SK-N-SH (cell line): Measurements from ENCODE around the gene PNPLA2. TPM values are rescaled to one million over a fixed set of nuclear protein-coding genes. Genes with fewer than 3 reads are reported as not detected.

Experiments
- CTCF ChIA-PET: fragments of 300-600, 350-600 bp; formaldehyde crosslinking; extraction: SDS; loops from one replicate; lab custom pipeline; 2021; lab: Yijun Ruan, JAX
- POLR2A ChIA-PET: fragments of 350-600 bp; sonication (Branson Sonifier 250); formaldehyde crosslinking; extraction: SDS; loops from one replicate; lab custom pipeline; 2020; ENCODE audit warnings: antibody characterized with exemption, inconsistent platforms; lab: Yijun Ruan, JAX
- DNase-seq: peaks from one replicate; pipeline ENCODE4 v3.0.0; 2012
- H2AFZ ChIP-seq: fragments of 200-600 bp; sonication (generic); 2 replicates; pipeline ENCODE4 v1.8.1; 2016; ENCODE audit warnings: antibody characterized with exemption, mild to moderate bottlenecking, low read depth
- H3F3A ChIP-seq: fragments of 200-600 bp; sonication (generic); replicated peaks from 2 replicates; pipeline ENCODE3; 2016; ENCODE audit warnings: antibody characterized with exemption, mild to moderate bottlenecking; ENCODE audit not compliant: insufficient read depth
- H3K27ac ChIP-seq, 2 experiments: fragments of 200-500 bp in 1 of 2; fragments of 200-600 bp in 1 of 2; sonication (Bioruptor generic) in 1 of 2; sonication (generic), shearing (Covaris generic) in 1 of 2; 2 replicates each; pipeline versions ENCODE4 v1.5.1 to v1.6.1; 2014 to 2016; ENCODE audit warnings: low read depth in 2 of 2, inconsistent platforms in 1 of 2, low read length in 1 of 2, mild to moderate bottlenecking in 1 of 2, mixed read lengths in 1 of 2
- H3K27me3 ChIP-seq: fragments of 200-600 bp; sonication (generic), shearing (Covaris generic); 2 replicates; pipeline ENCODE4 v1.6.1; 2016; ENCODE audit warnings: mixed run types; ENCODE audit not compliant: insufficient read depth
- H3K36me3 ChIP-seq, 2 experiments: fragments of 200-500 bp in 1 of 2; fragments of 200-600 bp in 1 of 2; sonication (Bioruptor generic) in 1 of 2; sonication (generic) in 1 of 2; replicated peaks in 1 of 2; 2 replicates each; pipeline versions ENCODE3 to v1.5.1; 2014 to 2016; ENCODE audit warnings: low read length in 1 of 2, mild to moderate bottlenecking in 1 of 2; ENCODE audit not compliant: insufficient read depth in 2 of 2, control insufficient read depth in 1 of 2
- H3K4me1 ChIP-seq, 2 experiments: fragments of 200-500 bp in 1 of 2; fragments of 200-600 bp in 1 of 2; sonication (Bioruptor generic) in 1 of 2; sonication (generic), shearing (Covaris generic) in 1 of 2; 2 replicates each; pipeline versions ENCODE4 v1.5.1 to v1.6.1; 2014 to 2016; ENCODE audit warnings: low read depth in 1 of 2, low read length in 1 of 2, mixed run types in 1 of 2; ENCODE audit not compliant: insufficient read depth in 2 of 2, control insufficient read depth in 1 of 2
- H3K4me2 ChIP-seq: fragments of 200-600 bp; sonication (generic), shearing (Covaris generic); 2 replicates; pipeline ENCODE4 v1.6.1; 2017; ENCODE audit warnings: mixed run types
- H3K4me3 ChIP-seq, 2 experiments: fragments of 200-500 bp in 1 of 2; fragments of 200-600 bp in 1 of 2; sonication (Bioruptor generic) in 1 of 2; sonication (generic), shearing (Covaris generic) in 1 of 2; 2 replicates each; pipeline versions ENCODE4 v1.5.1 to v1.8.1; 2014 to 2016; ENCODE audit warnings: low read depth in 2 of 2, inconsistent platforms in 1 of 2, low read length in 1 of 2, mild to moderate bottlenecking in 1 of 2, mixed read lengths in 1 of 2, moderate library complexity in 1 of 2
- H3K79me2 ChIP-seq: fragments of 200-600 bp; sonication (generic); 2 replicates; pipeline ENCODE4 v1.8.1; 2017; ENCODE audit warnings: mild to moderate bottlenecking; ENCODE audit not compliant: insufficient read depth
- H3K9ac ChIP-seq: fragments of 200-600 bp; sonication (generic); 2 replicates; pipeline ENCODE4 v1.6.1; 2017; ENCODE audit warnings: mixed run types
- H3K9me2 ChIP-seq: fragments of 200-600 bp; sonication (generic); 2 replicates; pipeline ENCODE4 v1.6.1; 2017; ENCODE audit warnings: mixed run types
- H3K9me3 ChIP-seq: fragments of 200-600 bp; sonication (generic); 2 replicates; pipeline ENCODE4 v1.6.1; 2017; ENCODE audit warnings: mixed run types, mild to moderate bottlenecking, moderate library complexity
- H4K20me1 ChIP-seq: fragments of 200-600 bp; sonication (generic); 2 replicates; pipeline ENCODE4 v1.6.1; 2017; ENCODE audit warnings: mild to moderate bottlenecking, mixed run types; ENCODE audit not compliant: insufficient read depth
- CHD2 ChIP-seq: fragments of 150-350 bp; IDR thresholded peaks from 2 replicates; pipeline ENCODE4 v1.6.1; 2018; ENCODE audit warnings: low read length; ENCODE audit not compliant: partially characterized antibody
- EP300 ChIP-seq, 2 experiments: IDR thresholded peaks; 2 replicates each; pipeline versions ENCODE4 v1.4.0 to v1.6.1; 2012; ENCODE audit warnings: borderline replicate concordance in 1 of 2, low read depth in 1 of 2, low read length in 1 of 2
- GATA2 ChIP-seq: sonication (generic); formaldehyde crosslinking; IDR thresholded peaks from 2 replicates; pipeline ENCODE4 v1.5.0; 2020; ENCODE audit warnings: mild to moderate bottlenecking, missing genetic modification reagents
- JUND ChIP-seq: IDR thresholded peaks from 2 replicates; pipeline ENCODE4 v1.4.0; 2012
- NFIC ChIP-seq: IDR thresholded peaks from 2 replicates; pipeline ENCODE4 v1.4.0; 2012; ENCODE audit warnings: borderline replicate concordance
- NRF1 ChIP-seq: IDR thresholded peaks from 2 replicates; pipeline ENCODE4 v1.6.1; 2012; ENCODE audit warnings: low read depth, mild to moderate bottlenecking, low read length
- RAD21 ChIP-seq: IDR thresholded peaks from 2 replicates; pipeline ENCODE4 v1.6.1; 2012; ENCODE audit warnings: mild to moderate bottlenecking, low read length
- USF2 ChIP-seq: fragments of 150-350 bp; IDR thresholded peaks from 2 replicates; pipeline ENCODE4 v1.6.1; 2017; ENCODE audit warnings: antibody characterized with exemption, low read length, low read depth, borderline replicate concordance
- WGBS: methylation state at CpG from one replicate; pipeline ENCODE4 v1.1.6; 2017; ENCODE audit warnings: low lambda C conversion rate; 5-methylcytosine and 5-hydroxymethylcytosine counted together
- polyA plus RNA-seq, 3 experiments: library from polyadenylated mRNA; depleted of rRNA; stranded (reverse); fragments of >200 nt; gene quantifications; 2 replicates each; pipeline ENCODE4 v1.2.3, GENCODE V29; 2012

Gene PNPLA2
- polyA plus RNA-seq, 1 of the 3 experiments (the other 2 are of a cell fraction), result 60.3 TPM

GRCh38 chr11:799641-800316 is 18.9 kb upstream of the PNPLA2 start:
- Histone ChIP-seq H3K9me3 (no peaks in the 10 kb centered on the region), H2AFZ (no peak overlapping the region), H3K27me3 (no peaks in the 10 kb centered on the region), H3K4me3 (no peak overlapping the region), H3F3A (peaks cover 14% of the 10 kb centered on the region), H3K27ac (0 out of 4 replicates have a peak overlapping the region, but pooled peaks of 1 of the 2 experiments have one; percentile 14), H4K20me1 (no peaks in the 10 kb centered on the region), H3K9ac (no peak overlapping the region), H3K79me2 (peaks cover 34% of the 10 kb centered on the region), H3K36me3 (peaks cover 0 to 38% of the 10 kb centered on the region in 2 experiments), H3K9me2 (no peaks in the 10 kb centered on the region), H3K4me2 (no peak overlapping the region), H3K4me1 (peaks cover 14 to 41% of the 10 kb centered on the region in 2 experiments; a peak in 2 of 4 replicates)
- 100% methylated on average over 3 of the region's 32 CpGs for WGBS
- no peak for DNase-seq
- POLR2A ChIA-PET, result no interaction called here
- TF ChIP-seq NRF1 (no peak), EP300 (IDR thresholded peaks at IDR 0.05; ENCODE audit: borderline replicate concordance in 1 of 2, low read depth in 1 of 2, low read length in 1 of 2) (no peak)
- CTCF ChIA-PET, result interaction anchor here (1.4 kb wide), 1 partner anchor 16 kb away, joined by 5 read pairs; no protein-coding TSS in a partner anchor

- Histone ChIP-seq H3K9me2 (no peaks in the 10 kb centered on the region), H3K4me3 (no peak overlapping the region), H3K27me3 (no peaks in the 10 kb centered on the region), H3K4me2 (no peak overlapping the region), H3F3A (peaks cover 14% of the 10 kb centered on the region), H3K36me3 (peaks cover 0 to 38% of the 10 kb centered on the region in 2 experiments), H3K9me3 (no peaks in the 10 kb centered on the region), H2AFZ (no peak overlapping the region), H4K20me1 (no peaks in the 10 kb centered on the region), H3K79me2 (peaks cover 33% of the 10 kb centered on the region), H3K27ac (no peak overlapping the region), H3K9ac (no peak overlapping the region), H3K4me1 (peaks cover 14 to 34% of the 10 kb centered on the region in 2 experiments; a peak in 2 of 4 replicates)
- TF ChIP-seq GATA2 (CRISPR knock-in tag) (no peak), USF2 (no peak), JUND (no peak), RAD21 (no peak)
- ChIA-PET CTCF (interaction anchor here (1.1 kb wide), 1 partner anchor 17 kb away, joined by 6 read pairs; no protein-coding TSS in a partner anchor), POLR2A (no interaction called here)
- WGBS, result 95% methylated on average over 4 of the region's 30 CpGs
- no peak for DNase-seq
Observed at GRCh38 chr11:800473-800872, 18.2 kb upstream of the PNPLA2 start.

- H3K4me3 ChIP-seq, result no peak overlapping the region
- no peak overlapping the region for H2AFZ ChIP-seq
- WGBS, result 95% methylated on average over 11 of the region's 20 CpGs
- no peaks in the 10 kb centered on the region for H4K20me1 ChIP-seq
- DNase-seq, result no peak
- ChIA-PET POLR2A (no interaction called here), CTCF (interaction anchor here (1.1 kb wide), 1 partner anchor 18 kb away, joined by 6 read pairs; no protein-coding TSS in a partner anchor)
- no peak overlapping the region for H3K27ac ChIP-seq
- no peak overlapping the region for H3K4me2 ChIP-seq
- peaks cover 0 to 38% of the 10 kb centered on the region in 2 experiments for H3K36me3 ChIP-seq
- peaks cover 22% of the 10 kb centered on the region for H3F3A ChIP-seq
- peaks cover 14 to 27% of the 10 kb centered on the region in 2 experiments; a peak in 2 of 4 replicates for H3K4me1 ChIP-seq
- no peaks in the 10 kb centered on the region for H3K9me2 ChIP-seq
- TF ChIP-seq NFIC (no peak), CHD2 (no peak), JUND (no peak)
- no peaks in the 10 kb centered on the region for H3K9me3 ChIP-seq
- H3K27me3 ChIP-seq, result no peaks in the 10 kb centered on the region
- no peak overlapping the region for H3K9ac ChIP-seq
- peaks cover 32% of the 10 kb centered on the region for H3K79me2 ChIP-seq
Observed at GRCh38 chr11:801097-801780, 17.5 kb upstream of the PNPLA2 start.
